ENCODE data around the gene TRERF1. TPM values are rescaled to one million over a fixed set of nuclear protein-coding genes. Genes with fewer than 3 reads are reported as not detected.

Gene TRERF1
- total RNA-seq, 1 experiment from 2014 or later, result 22.3 TPM

DNA sequence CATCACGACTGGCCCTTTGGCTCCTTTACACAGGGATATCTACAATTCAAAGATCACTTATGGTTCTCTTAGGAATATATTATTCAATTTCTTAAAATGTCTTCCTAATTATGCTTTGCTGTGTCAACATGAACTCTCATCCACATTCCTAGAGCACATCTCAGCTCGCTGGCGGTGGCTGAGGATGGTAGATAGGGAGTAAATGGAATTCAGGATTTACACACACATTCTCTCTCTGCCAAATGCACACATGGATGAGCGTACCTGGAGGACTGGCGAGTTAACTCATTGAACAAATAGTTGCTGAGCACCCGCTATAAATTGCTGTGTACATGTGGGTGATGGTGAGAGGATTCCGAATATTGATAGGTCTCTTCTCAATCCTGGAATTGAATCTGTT, 229.3 kb downstream of the TRERF1 start (continued):
- TF ChIP-seq, protein P1, sequence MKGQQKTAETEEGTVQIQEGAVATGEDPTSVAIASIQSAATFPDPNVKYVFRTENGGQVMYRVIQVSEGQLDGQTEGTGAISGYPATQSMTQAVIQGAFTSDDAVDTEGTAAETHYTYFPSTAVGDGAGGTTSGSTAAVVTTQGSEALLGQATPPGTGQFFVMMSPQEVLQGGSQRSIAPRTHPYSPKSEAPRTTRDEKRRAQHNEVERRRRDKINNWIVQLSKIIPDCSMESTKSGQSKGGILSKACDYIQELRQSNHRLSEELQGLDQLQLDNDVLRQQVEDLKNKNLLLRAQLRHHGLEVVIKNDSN (CRISPR knock-in tag; IDR thresholded peaks at IDR 0.05), result no peak
- TF ChIP-seq ARID4B (CRISPR knock-in tag; IDR thresholded peaks at IDR 0.05; ENCODE audit: borderline replicate concordance) (no peak), MXD4 (CRISPR knock-in tag; IDR thresholded peaks at IDR 0.05; ENCODE audit: borderline replicate concordance) (no peak), ZNF121 (CRISPR knock-in tag; IDR thresholded peaks at IDR 0.05) (no peak)

- H3K36me3 Mint-ChIP-seq, result 0 out of 2 replicates have a peak, but pooled peaks cover 2% of the 10 kb centered on the region
- ChIA-PET CTCF (no interaction called here), POLR2A (no interaction called here)
- H3K27ac Mint-ChIP-seq, result no peak overlapping the region
- no peak overlapping the region for H3K4me3 Mint-ChIP-seq
- DNase-seq (ENCODE audit: low spot score) (no peak), ATAC-seq (no peak)
- no peaks in the 10 kb centered on the region for H3K27me3 Mint-ChIP-seq (ENCODE audit: low read depth)
- TF ChIP-seq CTCF (IDR thresholded peaks at IDR 0.05) (no peak), ZNF416 (CRISPR knock-in tag; IDR thresholded peaks at IDR 0.05) (no peak)
- TF ChIP-seq, protein P2, sequence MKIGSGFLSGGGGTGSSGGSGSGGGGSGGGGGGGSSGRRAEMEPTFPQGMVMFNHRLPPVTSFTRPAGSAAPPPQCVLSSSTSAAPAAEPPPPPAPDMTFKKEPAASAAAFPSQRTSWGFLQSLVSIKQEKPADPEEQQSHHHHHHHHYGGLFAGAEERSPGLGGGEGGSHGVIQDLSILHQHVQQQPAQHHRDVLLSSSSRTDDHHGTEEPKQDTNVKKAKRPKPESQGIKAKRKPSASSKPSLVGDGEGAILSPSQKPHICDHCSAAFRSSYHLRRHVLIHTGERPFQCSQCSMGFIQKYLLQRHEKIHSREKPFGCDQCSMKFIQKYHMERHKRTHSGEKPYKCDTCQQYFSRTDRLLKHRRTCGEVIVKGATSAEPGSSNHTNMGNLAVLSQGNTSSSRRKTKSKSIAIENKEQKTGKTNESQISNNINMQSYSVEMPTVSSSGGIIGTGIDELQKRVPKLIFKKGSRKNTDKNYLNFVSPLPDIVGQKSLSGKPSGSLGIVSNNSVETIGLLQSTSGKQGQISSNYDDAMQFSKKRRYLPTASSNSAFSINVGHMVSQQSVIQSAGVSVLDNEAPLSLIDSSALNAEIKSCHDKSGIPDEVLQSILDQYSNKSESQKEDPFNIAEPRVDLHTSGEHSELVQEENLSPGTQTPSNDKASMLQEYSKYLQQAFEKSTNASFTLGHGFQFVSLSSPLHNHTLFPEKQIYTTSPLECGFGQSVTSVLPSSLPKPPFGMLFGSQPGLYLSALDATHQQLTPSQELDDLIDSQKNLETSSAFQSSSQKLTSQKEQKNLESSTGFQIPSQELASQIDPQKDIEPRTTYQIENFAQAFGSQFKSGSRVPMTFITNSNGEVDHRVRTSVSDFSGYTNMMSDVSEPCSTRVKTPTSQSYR (CRISPR knock-in tag; IDR thresholded peaks at IDR 0.05), result no peak
- H3K4me1 Mint-ChIP-seq, result peaks cover 5% of the 10 kb centered on the region; the same call in 1 of the 2 replicates
- H3K9me3 Mint-ChIP-seq, result no peaks in the 10 kb centered on the region
These were observed 230.2 kb downstream of the TRERF1 start for GRCh38 chr6:42221546-42221945.

DNA sequence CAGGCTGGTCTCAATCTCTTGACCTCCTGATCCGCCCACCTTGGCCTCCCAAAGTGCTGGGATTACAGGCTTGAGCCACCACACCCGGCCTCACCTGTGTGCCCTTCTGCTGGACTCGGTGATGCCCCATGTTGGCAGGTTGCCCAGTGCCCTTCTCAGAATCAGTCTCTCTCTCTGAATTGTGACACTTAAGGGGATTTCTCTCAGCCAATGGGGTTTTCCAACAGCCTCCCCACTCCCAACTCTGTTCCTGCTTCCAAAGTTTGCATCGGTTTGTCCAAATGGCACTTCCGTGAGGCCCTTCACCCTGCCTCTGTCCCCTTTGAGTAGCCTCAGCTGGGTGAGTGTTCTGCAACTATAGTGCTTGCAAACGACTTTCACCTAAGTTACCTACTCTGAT, 230.9 kb downstream of the TRERF1 start:
- 0 out of 2 replicates have a peak, but pooled peaks cover 2% of the 10 kb centered on the region for H3K36me3 Mint-ChIP-seq
- no peak overlapping the region for H3K4me3 Mint-ChIP-seq
- H3K27ac Mint-ChIP-seq, result no peak overlapping the region
- no peaks in the 10 kb centered on the region for H3K9me3 Mint-ChIP-seq
- H3K27me3 Mint-ChIP-seq (ENCODE audit: low read depth), result no peaks in the 10 kb centered on the region
- TF ChIP-seq ZSCAN18 (CRISPR knock-in tag; IDR thresholded peaks at IDR 0.05) (no peak), ZNF232 (CRISPR knock-in tag; IDR thresholded peaks at IDR 0.05) (no peak), GRHL2 (CRISPR knock-in tag; IDR thresholded peaks at IDR 0.05; ENCODE audit: insufficient replicate concordance, severe bottlenecking) (no peak), JUN (CRISPR knock-in tag; IDR thresholded peaks at IDR 0.05) (no peak), ATF6 (CRISPR knock-in tag; IDR thresholded peaks at IDR 0.05) (no peak), ZNF121 (CRISPR knock-in tag; IDR thresholded peaks at IDR 0.05) (no peak), GTF2I (CRISPR knock-in tag; conservative IDR thresholded peaks at IDR 0.05) (no peak), MLX (CRISPR knock-in tag; IDR thresholded peaks at IDR 0.05) (no peak)
- ATAC-seq (no peak), DNase-seq (ENCODE audit: low spot score) (no peak)
- ChIA-PET POLR2A (no interaction called here), CTCF (no interaction called here)
- peaks cover 8% of the 10 kb centered on the region; the same call in 1 of the 2 replicates for H3K4me1 Mint-ChIP-seq

Measured in WTC11 (cell line).